CD4-positive, alpha-beta T cell (primary cell): ENCODE data around the gene MREG. TPM values are rescaled to one million over a fixed set of nuclear protein-coding genes. Genes with fewer than 3 reads are reported as not detected.

ENCODE experiments used
- ATAC-seq: fragments of 200-7000 bp; cut with Tn5 transposase; one replicate; pipeline ENCODE4 v1.10.0; 2022; ENCODE audit warnings: mild to moderate bottlenecking; ENCODE audit not compliant: poor library complexity
- CTCF ChIA-PET: fragments of 350-600 bp; sonication (Branson Sonifier 250); formaldehyde crosslinking; loops from one replicate; lab custom pipeline; 2021; ENCODE audit warnings: antibody characterized with exemption, inconsistent platforms; lab: Charles Lee
- POLR2A ChIA-PET: fragments of 350-600 bp; sonication (Branson Sonifier 250); formaldehyde crosslinking; loops from one replicate; lab custom pipeline; 2021; ENCODE audit warnings: antibody characterized with exemption, inconsistent platforms; lab: Charles Lee
- DNase-seq, 14 experiments: peaks; one replicate each; pipeline ENCODE4 v3.0.0-alpha.2; 2013 to 2020; ENCODE audit warnings: mixed read lengths in 2 of 14
- H3K27ac ChIP-seq, 2 donors: one replicate each; pipeline versions ENCODE4 v1.5.1 to v1.7.0; 2013; ENCODE audit warnings: low read length in 2 of 2, low read depth in 1 of 2, mild to moderate bottlenecking in 1 of 2
- H3K27me3 ChIP-seq, 2 experiments: 1 replicate in 1 of 2; 2 replicates in 1 of 2; pipeline versions ENCODE4 v1.6.1 to v1.7.0; 2013; ENCODE audit warnings: low read length in 2 of 2, control low read depth in 1 of 2, mild to moderate bottlenecking in 1 of 2, moderate library complexity in 1 of 2; ENCODE audit not compliant: insufficient read depth in 2 of 2, control insufficient read depth in 1 of 2
- H3K36me3 ChIP-seq: one replicate; pipeline ENCODE4 v1.6.1; 2013; ENCODE audit warnings: low read length, control low read depth; ENCODE audit not compliant: insufficient read depth
- H3K4me1 ChIP-seq: one replicate; pipeline ENCODE4 v1.6.1; 2013; ENCODE audit warnings: low read length, control low read depth; ENCODE audit not compliant: insufficient read depth
- H3K4me3 ChIP-seq: one replicate; pipeline ENCODE4 v1.5.1; 2013; ENCODE audit warnings: mild to moderate bottlenecking, low read length, moderate library complexity
- H3K9me3 ChIP-seq, 2 experiments: 1 replicate in 1 of 2; 2 replicates in 1 of 2; pipeline versions ENCODE4 v1.6.1 to v1.7.0; 2013; ENCODE audit warnings: low read length in 2 of 2, mild to moderate bottlenecking in 2 of 2, control low read depth in 1 of 2, moderate library complexity in 1 of 2; ENCODE audit not compliant: control insufficient read depth in 1 of 2, insufficient read depth in 1 of 2
- H3K27ac Mint-ChIP-seq: one replicate; pipeline ENCODE4 v1.8.0; 2020; ENCODE audit warnings: mixed read lengths
- H3K27me3 Mint-ChIP-seq: one replicate; pipeline ENCODE4 v1.8.0; 2021; ENCODE audit warnings: mixed read lengths
- H3K36me3 Mint-ChIP-seq: one replicate; pipeline ENCODE4 v1.8.0; 2021; ENCODE audit warnings: low read depth, mixed read lengths
- H3K4me1 Mint-ChIP-seq: one replicate; pipeline ENCODE4 v1.8.0; 2021; ENCODE audit warnings: low read depth, mixed read lengths
- H3K4me3 Mint-ChIP-seq: one replicate; pipeline ENCODE4 v1.8.0; 2020; ENCODE audit warnings: mild to moderate bottlenecking, mixed read lengths
- H3K9me3 Mint-ChIP-seq: one replicate; pipeline ENCODE4 v1.8.0; 2020; ENCODE audit warnings: mixed read lengths
- CTCF ChIP-seq: fragments of 200-600 bp; IDR thresholded peaks from one replicate; pipeline ENCODE4 v1.8.0; 2022; ENCODE audit warnings: antibody characterized with exemption, mild to moderate bottlenecking
- intact Hi-C, 2 experiments: fragments of 100-400 bp; cut with DNase I in 1 of 2; cut with micrococcal nuclease in 1 of 2; formaldehyde crosslinking; loops; one replicate each; pipeline versions ENCODE4 v1.15.1 to v1.9.0; 2023 to 2025; cut with DNase I, micrococcal nuclease
- total RNA-seq, 174 experiments: library from RNA in 2 of 174; stranded (reverse) in 2 of 174; gene quantifications; one replicate each; pipeline ENCODE4 v1.2.3 and lab custom pipeline; 2021 to 2026

The MREG gene
- total RNA-seq, 2 experiments from 2014 or later = 1.8 to 2.8 TPM

GRCh38 chr2:216047397-216047796 lies 34.0 kb upstream of the MREG start:
- H3K4me1 ChIP-seq = no peaks in the 10 kb centered on the region
- Mint-ChIP-seq H3K9me3 (no peaks in the 10 kb centered on the region), H3K4me3 (no peak overlapping the region), H3K27ac (no peak overlapping the region), H3K4me1 (no peaks in the 10 kb centered on the region), H3K36me3 (peaks cover 75% of the 10 kb centered on the region), H3K27me3 (no peaks in the 10 kb centered on the region)
- H3K27me3 ChIP-seq = no peaks in the 10 kb centered on the region
- peaks cover 30% of the 10 kb centered on the region for H3K36me3 ChIP-seq
- intact Hi-C loops = no loop called here
- no peak for TF ChIP-seq CTCF
- no peak overlapping the region for H3K4me3 ChIP-seq
- ChIA-PET CTCF (no interaction called here), POLR2A (interaction anchor here (0.7 kb wide), 1 partner anchor 23 kb away, joined by 3 read pairs; no protein-coding TSS in a partner anchor)
- DNase-seq = no peak
- H3K27ac ChIP-seq = no peak overlapping the region
- no peak for ATAC-seq
- H3K9me3 ChIP-seq = no peaks in the 10 kb centered on the region

GRCh38 chr2:216044883-216045486 lies 31.6 kb upstream of the MREG start:
- no peak for DNase-seq
- intact Hi-C loops = no loop called here
- Histone ChIP-seq H3K27me3 (no peaks in the 10 kb centered on the region), H3K36me3 (peaks cover 39% of the 10 kb centered on the region), H3K9me3 (no peaks in the 10 kb centered on the region), H3K4me1 (no peaks in the 10 kb centered on the region), H3K27ac (no peak overlapping the region), H3K4me3 (no peak overlapping the region)
- H3K9me3 Mint-ChIP-seq = no peaks in the 10 kb centered on the region
- no peak overlapping the region for H3K4me3 Mint-ChIP-seq
- no peaks in the 10 kb centered on the region for H3K27me3 Mint-ChIP-seq
- POLR2A ChIA-PET = interaction anchor here (0.6 to 0.7 kb wide), 2 partner anchors 11 to 47 kb away, joined by 3 read pairs; no protein-coding TSS in a partner anchor
- CTCF ChIA-PET = interaction anchor here (0.7 to 1.1 kb wide), 4 partner anchors 10 to 39 kb away, joined by 3 read pairs; no protein-coding TSS in a partner anchor
- no peak for TF ChIP-seq CTCF
- no peak for ATAC-seq
- no peak overlapping the region for H3K27ac Mint-ChIP-seq
- peaks cover 74% of the 10 kb centered on the region for H3K36me3 Mint-ChIP-seq
- no peaks in the 10 kb centered on the region for H3K4me1 Mint-ChIP-seq

- Mint-ChIP-seq H3K4me3 (no peak overlapping the region), H3K4me1 (no peaks in the 10 kb centered on the region), H3K36me3 (peaks cover 74% of the 10 kb centered on the region), H3K27ac (no peak overlapping the region), H3K9me3 (no peaks in the 10 kb centered on the region), H3K27me3 (no peaks in the 10 kb centered on the region)
- CTCF ChIA-PET = interaction anchor here (0.7 kb wide), 1 partner anchor 9 kb away, joined by 3 read pairs; no protein-coding TSS in a partner anchor
- POLR2A ChIA-PET = no interaction called here
- DNase-seq (no peak), ATAC-seq (no peak)
- Histone ChIP-seq H3K9me3 (no peaks in the 10 kb centered on the region), H3K4me3 (no peak overlapping the region), H3K36me3 (peaks cover 48% of the 10 kb centered on the region), H3K27ac (no peak overlapping the region), H3K27me3 (no peaks in the 10 kb centered on the region), H3K4me1 (no peaks in the 10 kb centered on the region)
- no peak for TF ChIP-seq CTCF
- intact Hi-C loops = no loop called here
These were observed 30.6 kb upstream of the MREG start for GRCh38 chr2:216043949-216044348.
